H1 (cell line): ENCODE measurements around the gene PLXNB2. TPM values are rescaled to one million over a fixed set of nuclear protein-coding genes. Genes with fewer than 3 reads are reported as not detected.

Experiments used
- ASH2L ChIP-seq: fragments of 200-600, 300-600 bp; sonication (generic); IDR thresholded peaks from one replicate; pipeline ENCODE4 v1.7.1; 2017; ENCODE audit warnings: low read length
- CHD7 ChIP-seq: fragments of 300-600 bp; sonication (generic); IDR thresholded peaks from 2 replicates; pipeline ENCODE4 v1.7.1; 2012; ENCODE audit warnings: low read length, moderate library complexity, mild to moderate bottlenecking, inconsistent platforms; ENCODE audit not compliant: insufficient replicate concordance
- CREB1 ChIP-seq: IDR thresholded peaks from 2 replicates; pipeline ENCODE4 v1.6.1; 2012; ENCODE audit warnings: inconsistent platforms
- GTF2F1 ChIP-seq: IDR thresholded peaks from 2 replicates; pipeline ENCODE4 v1.6.1; 2012; ENCODE audit warnings: low read depth, low read length, improper control_type of control experiment, borderline replicate concordance
- JUN ChIP-seq: IDR thresholded peaks from 2 replicates; pipeline ENCODE4 v1.6.1; 2011; ENCODE audit warnings: low read depth, mild to moderate bottlenecking, improper control_type of control experiment, low read length
- KDM4A ChIP-seq: IDR thresholded peaks from one replicate; pipeline ENCODE4 v1.7.1; 2012; ENCODE audit warnings: low read depth, mild to moderate bottlenecking, moderate library complexity, low read length, inconsistent platforms; ENCODE audit not compliant: severe bottlenecking
- MAFK ChIP-seq: IDR thresholded peaks from 2 replicates; pipeline ENCODE4 v1.6.1; 2012; ENCODE audit warnings: low read depth, mild to moderate bottlenecking, improper control_type of control experiment, low read length
- POLR2A ChIP-seq, 2 experiments: IDR thresholded peaks; 1 replicate in 1 of 2; 2 replicates in 1 of 2; pipeline ENCODE4 v1.6.1; 2011; ENCODE audit warnings: low read depth in 2 of 2, low read length in 2 of 2, mild to moderate bottlenecking in 2 of 2; ENCODE audit errors: control extremely low read depth in 1 of 2
- POU5F1 ChIP-seq: IDR thresholded peaks from 2 replicates; pipeline ENCODE4 v1.6.1; 2011; ENCODE audit warnings: low read depth, mild to moderate bottlenecking, low read length, moderate library complexity
- polyA plus RNA-seq, 7 experiments: library from polyadenylated mRNA; depleted of rRNA in 3 of 7; stranded (reverse) in 5 of 7; unstranded in 2 of 7; fragments of >200 nt in 5 of 7; fragments of 200-250 nt in 2 of 7; gene quantifications; 1 replicate in 5 of 7; 2 replicates in 1 of 7; 4 replicates in 1 of 7; pipeline versions ENCODE4 v1.2.1 to v1.2.3, GENCODE V29; 2011 to 2013; ENCODE audit warnings: missing spikeins in 2 of 7, mixed read lengths in 2 of 7
- total RNA-seq: library from RNA; stranded (reverse); fragmentation: NEBNext Ultra II Directional; extraction: Animal tissue kit (Norgen Biotek cat#: 25700); gene quantifications from 2 replicates; pipeline ENCODE4 v1.2.1, GENCODE V29; 2021
- TF ChIP-seq, protein P1 (sequence below): IDR thresholded peaks from 2 replicates; pipeline ENCODE4 v1.6.1; 2011; ENCODE audit warnings: low read depth, mild to moderate bottlenecking, low read length; ENCODE audit not compliant: insufficient read depth

The PLXNB2 gene
- total and polyA plus RNA-seq, 2 of the 8 experiments (the other 6 are each of a cell fraction or from before 2014, with no cell fraction given) = 58.3 to 92.8 TPM

DNA sequence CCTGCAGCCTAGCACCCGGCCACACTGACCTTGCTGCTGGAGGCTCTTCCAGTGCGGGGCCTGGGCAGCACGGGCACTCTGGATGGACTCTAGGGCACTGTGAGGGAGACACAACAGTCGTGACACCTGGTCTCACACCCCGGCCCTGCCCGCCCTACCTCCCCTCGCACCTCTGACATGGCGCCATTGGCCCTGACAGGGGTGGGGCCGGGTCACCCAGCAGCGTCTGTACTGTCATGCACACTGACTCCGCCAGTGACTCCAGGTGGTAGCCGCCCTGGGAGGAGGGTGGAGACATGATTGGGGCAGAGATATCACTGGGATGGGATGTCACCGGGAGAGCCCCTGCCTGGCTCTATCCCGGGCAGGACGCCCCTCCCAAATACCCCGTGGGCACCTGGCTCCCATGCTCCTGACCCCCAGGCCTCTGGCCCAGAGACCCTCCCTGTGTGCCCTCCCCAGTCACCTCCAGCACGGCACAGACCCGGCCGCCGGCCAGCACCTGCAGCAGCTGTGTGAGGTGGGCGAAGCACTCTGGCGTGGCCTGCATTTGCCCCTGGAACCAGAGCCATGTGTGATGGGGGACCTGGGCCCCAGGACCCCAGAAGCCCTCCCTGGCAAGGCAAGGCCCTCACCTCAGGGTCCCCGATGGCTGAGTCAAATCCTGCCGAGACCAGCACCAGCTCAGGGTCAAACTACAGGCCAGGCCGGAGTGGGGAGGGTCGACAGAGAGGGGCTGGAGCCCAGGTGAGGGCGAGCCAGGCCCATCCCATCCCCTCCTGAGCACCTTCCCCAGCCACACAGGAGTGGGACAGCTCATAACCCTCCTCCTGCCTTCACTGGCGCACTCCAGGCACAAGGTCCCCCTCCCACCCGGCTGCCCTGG lies 59.0 kb downstream of the PLXNB2 start (continued):
- TF ChIP-seq CHD7 = no peak
- TF ChIP-seq JUN = no peak
- no peak for TF ChIP-seq ASH2L
- no peak for TF ChIP-seq MAFK
- TF ChIP-seq GTF2F1 = no peak
- no peak for TF ChIP-seq CREB1
- no peak; a peak in 1 of 3 replicates for TF ChIP-seq POLR2A (IDR thresholded peaks at IDR 0.05; ENCODE audit: control extremely low read depth in 1 of 2, low read depth in 2 of 2, low read length in 2 of 2)
- TF ChIP-seq, protein P1, sequence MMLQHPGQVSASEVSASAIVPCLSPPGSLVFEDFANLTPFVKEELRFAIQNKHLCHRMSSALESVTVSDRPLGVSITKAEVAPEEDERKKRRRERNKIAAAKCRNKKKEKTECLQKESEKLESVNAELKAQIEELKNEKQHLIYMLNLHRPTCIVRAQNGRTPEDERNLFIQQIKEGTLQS = no peak
- no peak for TF ChIP-seq POU5F1
- no peak for TF ChIP-seq KDM4A
